SIG-M5 treated with dmso at 0.1 percent for 504 hours (cell line): ENCODE results near the gene DSE.

Experiments
- DNase-seq: peaks from one replicate; lab custom pipeline; 2025; ENCODE audit not compliant: unreplicated experiment; lab: John Stamatoyannopoulos, UW

DSE gene

DNA sequence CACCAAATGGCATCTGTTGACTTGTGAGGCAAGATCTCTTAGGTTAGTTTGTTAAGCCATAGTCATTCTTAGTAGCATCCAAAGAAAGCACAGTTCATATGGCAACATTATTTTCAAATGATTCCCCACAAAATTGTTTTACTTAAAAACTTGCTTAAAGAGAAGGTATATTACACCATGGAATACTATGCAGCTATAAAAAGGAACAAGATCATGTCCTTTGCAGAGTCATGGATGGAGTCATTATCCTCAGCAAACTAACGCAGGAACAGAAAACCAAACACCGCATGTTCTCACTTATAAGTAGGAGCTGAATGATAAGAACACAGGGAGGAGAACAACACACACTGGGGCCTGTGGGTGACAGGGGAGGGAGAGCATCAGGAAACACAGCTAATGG is 10.9 kb upstream of the DSE start:
- DNase-seq: no peak

- no peak for DNase-seq
These were observed 8.5 kb upstream of the DSE start for GRCh38 chr6:116362276-116362675.

- peak; percentile 60 for DNase-seq
These were observed 7.0 kb upstream of the DSE start for GRCh38 chr6:116363759-116364158.

DNA sequence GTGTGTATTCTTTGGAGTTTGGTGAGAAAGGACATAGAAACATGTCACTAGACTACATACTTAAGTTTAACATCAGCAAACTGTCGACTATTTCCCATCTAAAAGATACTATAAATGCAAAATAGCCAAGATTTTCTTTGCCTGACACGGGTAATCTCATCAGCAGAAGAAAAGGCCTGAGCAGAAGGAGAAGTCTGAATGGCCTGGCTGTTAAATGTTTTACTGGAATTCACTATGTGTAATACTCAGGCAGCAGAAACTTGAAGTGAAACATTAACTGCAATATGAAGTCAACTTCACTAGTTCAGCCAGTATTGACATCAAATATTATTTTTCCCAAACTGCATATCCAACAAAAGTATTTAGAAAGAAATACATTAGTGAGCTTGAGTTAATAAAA is 6.4 kb upstream of the DSE start:
- DNase-seq: no peak

GRCh38 chr6:116365743-116366142 is 5.0 kb upstream of the DSE start:
- no peak for DNase-seq

GRCh38 chr6:116366740-116367275 is 3.9 kb upstream of the DSE start:
- no peak for DNase-seq

DNA sequence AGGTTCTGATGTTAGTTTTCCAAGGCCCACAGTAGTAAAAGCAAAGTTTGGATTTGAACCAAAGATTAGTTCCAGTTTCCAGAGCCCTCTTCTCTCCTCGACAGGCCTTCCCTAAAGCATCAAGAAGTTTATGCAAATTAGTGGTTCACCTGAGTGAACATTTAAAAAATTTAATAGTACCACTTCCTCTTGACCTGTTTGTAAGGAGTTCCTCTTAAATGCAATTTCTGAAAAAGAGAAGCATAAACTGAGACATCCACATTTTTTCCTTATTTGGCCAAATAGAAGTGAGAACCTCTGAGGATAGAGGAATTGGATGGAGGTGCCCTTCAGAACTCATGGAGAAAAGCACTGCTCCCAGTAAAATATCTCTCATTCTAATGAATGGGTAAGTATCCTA is 1.2 kb upstream of the DSE start:
- no peak for DNase-seq

DNA sequence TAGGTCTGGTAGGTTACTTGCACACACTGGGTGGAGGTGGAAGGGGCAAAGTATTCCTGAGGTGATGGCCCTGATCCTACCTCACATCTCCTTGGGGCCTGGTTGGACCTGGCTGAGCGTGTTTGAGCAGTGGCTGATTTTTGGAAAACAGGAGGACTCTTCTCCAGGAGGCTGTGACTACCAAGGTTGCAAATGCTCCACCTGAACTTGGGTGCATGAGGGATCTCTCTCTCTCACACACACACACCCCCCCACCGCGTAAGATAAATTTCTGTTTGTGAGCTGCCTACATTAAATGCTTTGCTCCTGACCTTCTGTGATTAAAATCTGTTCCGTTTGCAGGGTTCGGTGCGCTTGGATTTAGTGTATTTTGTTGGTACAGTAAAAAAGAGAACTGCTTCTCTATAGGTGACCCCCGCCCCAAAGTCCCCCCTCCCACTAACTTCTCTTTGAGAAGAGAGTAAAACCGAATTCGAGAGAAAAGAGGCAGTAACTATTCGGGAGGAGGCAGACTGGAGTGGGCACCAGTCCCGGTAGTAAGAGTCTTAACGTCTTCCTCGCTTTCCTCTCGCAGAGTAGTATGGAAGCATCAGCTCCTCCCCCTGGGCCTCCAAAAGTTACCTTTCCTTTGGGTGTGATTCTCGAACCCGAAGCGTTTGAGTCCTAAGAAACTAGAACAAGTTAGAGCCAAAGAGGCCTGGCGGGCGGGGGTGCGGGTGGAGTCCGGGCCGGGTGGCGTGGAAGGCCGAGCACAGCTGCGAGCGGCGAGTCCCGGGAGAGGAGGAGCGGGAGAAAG is 585 bp upstream of the DSE start:
- DNase-seq: no peak

- peak; percentile 19 for DNase-seq
These were observed 572 bp downstream of the DSE start for GRCh38 chr6:116371120-116371917.

DNA sequence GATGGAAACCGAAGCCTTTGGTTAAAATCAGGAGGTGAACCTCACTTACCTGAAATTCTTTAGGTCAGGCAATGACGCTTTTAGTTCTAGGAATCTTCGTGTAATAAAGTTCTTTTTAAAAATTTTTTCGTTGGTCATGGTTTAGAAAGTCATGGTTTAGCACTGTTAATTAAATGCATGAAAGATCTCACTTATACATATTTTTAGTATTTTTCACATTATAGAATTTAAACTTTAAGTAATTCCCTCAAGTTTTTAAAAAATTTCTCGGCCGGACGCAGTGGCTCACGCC is 1.1 kb downstream of the DSE start:
- DNase-seq: no peak

DNA sequence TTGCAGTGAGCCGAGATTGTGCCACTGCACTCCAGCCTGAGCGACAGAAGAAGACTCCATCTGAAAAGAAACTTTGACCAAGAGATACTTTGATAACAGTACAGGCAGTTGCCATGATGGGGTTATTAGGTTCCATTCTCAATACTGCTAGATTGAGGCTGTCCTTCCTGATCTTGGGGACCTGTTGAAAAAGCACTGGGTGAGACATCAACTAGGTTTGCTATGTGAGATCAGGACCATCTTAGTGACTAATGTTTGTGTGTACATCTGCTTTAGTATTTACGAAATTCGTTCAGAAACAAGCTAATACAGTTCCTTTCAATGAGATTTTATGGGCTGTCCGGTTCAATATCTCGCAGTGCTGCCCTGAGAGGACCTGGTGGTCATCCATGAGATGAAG is 2.6 kb downstream of the DSE start:
- no peak for DNase-seq

DNA sequence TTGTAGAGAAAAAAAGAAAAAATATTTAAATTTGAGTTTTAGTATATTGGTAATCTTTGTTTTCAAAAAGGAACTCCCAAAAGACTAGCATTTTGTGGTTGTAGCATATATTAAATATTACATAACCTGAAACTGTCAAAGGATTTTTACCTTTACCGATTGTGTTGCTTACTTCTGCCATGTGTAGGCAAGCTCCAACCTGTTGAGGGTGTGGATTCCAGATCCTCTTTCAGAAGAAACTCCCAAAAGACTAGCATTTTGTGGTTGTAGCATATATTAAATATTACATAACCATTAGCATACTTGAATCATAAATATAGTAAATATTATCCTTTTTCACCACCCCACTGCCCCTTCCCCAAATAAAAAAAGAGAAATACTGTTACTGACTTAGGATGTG is 3.2 kb downstream of the DSE start:
- DNase-seq: no peak

- DNase-seq: no peak
These were observed 3.8 kb downstream of the DSE start for GRCh38 chr6:116374586-116374985.

- no peak for DNase-seq
These were observed 4.5 kb downstream of the DSE start for GRCh38 chr6:116375262-116375661.

DNA sequence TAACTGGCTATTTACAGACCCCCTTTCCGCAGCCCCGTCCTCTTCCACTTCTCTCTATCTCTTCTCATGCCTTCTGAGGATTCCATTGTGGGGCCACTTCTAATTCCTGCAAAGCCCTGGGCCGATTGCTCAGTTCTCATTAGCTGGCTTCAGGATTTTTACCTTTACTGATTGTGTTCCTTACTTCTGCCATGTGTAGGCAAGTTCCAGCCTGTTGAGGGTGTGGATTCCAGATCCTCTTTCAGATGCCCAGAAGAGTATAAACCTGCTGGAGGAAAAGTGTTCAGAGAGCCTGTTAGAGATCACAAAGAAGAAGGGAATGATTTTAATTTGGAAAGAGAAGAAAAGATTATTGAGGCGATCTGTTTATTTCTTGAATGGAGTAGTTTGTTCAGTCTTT is 5.4 kb downstream of the DSE start:
- no peak for DNase-seq

DNA sequence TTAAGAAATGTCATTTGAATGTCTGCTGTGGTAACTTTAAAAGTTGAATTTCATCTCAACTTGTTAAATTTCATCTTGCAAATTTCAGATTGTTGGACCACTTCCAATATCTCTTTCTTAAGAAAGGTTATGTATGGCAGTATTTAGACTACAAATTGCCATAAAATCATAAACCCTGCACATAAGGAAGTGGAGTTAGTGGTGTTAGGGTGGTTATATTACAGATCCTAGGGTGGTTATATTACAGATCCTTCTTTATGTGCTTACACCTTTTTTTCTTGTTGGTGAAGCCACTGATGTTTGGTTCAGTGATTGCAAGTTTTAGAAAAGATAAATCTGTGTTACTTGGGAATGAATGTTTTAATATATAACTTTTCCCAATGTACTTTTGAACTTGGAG is 9.0 kb downstream of the DSE start:
- no peak for DNase-seq

DNA sequence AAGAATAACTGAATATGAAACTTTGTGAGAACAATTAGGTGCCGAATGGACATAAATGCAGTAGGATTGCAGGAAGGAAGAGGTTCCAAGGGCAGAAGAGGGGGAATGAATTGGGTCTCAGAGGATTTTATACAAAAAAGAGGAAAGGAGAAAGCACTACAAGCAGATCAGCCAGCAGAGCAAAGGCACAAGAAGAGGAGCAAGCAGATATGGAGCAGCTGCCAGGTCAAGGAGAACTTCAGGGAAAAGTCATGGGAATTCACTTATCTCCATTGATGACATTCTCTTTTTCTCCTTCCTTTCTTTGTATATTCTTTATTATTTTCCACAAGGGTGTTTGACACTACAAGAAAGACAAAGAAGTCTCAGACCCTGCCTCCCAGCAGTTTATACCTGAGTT is 9.6 kb downstream of the DSE start:
- DNase-seq: no peak

DNA sequence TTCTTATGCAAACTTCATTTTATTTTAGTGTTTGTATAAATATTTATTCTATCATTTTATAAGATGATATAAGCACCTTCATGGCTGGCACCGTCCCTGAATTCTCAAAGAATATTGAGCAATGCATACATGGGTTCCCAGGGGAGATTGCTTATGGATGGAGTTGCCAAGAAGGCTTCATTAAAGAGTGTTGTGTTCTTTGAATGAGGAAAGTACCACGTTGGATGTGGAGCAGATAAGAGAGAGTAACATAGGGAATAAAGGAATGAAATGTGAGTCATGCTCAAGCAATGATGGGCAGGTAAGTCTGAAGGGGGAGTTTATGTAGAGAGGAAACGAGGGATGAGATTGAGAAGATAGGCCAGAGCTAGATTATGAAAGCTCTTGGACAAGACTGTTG is 10.3 kb downstream of the DSE start:
- DNase-seq: no peak

DNA sequence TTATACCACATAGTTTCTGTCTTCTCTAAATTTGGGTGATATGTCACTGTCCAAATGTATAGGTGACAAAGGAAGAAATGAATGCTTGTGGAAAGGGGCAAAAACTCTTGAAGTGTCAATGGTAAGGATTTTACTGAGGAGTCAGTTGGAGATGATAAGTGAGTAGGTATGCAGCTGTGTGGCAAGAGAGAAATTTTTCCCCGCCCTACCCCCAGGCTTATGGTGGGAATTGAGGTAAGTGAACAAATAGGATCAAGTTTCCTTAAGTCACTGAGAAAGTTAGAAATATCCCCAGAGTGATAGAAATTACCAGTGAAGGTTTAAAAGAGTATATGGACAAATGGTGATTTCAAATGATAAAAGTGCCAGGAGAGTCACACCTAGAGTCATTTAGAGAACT is 11.8 kb downstream of the DSE start:
- DNase-seq: no peak

DNA sequence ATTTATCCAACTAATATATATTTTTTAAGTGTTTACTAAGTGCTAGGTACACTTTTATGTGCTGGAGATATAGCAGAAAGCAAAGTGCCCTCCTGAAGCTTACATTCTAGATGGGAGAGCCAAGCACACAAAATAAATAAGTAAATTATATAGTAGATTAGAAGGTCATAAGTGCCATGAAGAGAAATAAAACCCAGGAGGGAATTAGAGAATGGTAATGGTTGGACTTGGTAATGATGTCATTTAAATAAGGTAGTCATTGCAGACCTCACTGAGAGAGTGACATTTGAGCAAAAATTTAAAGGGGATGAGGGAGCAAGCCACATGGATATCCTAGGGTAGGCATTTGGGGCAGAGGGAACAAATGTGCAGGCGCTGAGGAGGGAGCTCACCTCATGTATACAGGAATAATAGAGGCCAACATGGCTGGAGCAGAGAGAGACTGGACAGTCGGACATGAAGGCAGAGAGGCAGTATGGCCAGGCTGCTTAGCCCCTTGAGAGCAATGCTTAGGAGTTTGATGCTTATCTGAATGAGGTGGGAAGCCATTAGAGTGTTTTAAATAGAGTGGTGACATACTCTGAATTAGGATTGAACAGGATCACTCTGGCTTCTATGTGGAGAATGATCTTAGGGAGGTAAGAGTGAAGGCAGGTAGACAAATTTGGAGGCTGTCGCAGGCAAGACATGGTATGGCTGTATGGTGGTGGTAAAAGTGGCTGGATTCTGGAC is 14.1 kb downstream of the DSE start:
- no peak for DNase-seq

DNA sequence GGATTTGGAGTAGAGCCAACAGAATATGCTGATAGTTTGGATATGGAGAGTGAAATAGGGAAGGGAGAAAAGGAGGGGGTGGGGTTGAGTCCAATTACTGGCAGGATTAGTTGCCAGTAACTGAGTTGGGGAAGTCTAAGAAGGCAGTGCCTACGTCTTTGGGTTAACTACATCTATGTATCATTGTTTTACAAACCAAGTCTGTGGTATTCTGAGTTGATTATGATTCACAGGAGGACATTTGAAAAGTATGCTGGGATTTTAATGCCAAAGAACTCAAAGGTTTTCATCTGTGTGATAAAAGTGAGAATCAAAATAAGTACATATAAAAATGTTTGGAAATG is 14.7 kb downstream of the DSE start:
- no peak for DNase-seq

GRCh38 chr6:116385921-116386320 is 15.2 kb downstream of the DSE start:
- no peak for DNase-seq
